A549 treated with CpdA at 1 μM for 4 hours (cell line): ENCODE measurements around the gene DEPDC5. TPM values are rescaled to one million over a fixed set of nuclear protein-coding genes. Genes with fewer than 3 reads are reported as not detected.

Source experiments
- total RNA-seq: library from RNA; stranded (reverse); fragments of 200-300 nt; extraction: Qiagen RNA extraction; gene quantifications from 5 replicates; pipeline ENCODE4 v1.2.3, GENCODE V29; 2022; ENCODE audit warnings: low read depth

Gene DEPDC5
- 3.8 to 5.8 TPM (median 4.9 TPM) in 5 replicates for total RNA-seq

GRCh38 chr22:31753634-31754501, at the start of gene DEPDC5:
TSS of gene DEPDC5 (plus strand) at chr22:31754019. CDS start at chr22:31754922, 903 bp downstream.

GRCh38 chr22:31749636-31750364, 4.0 kb upstream of the DEPDC5 start, which contains the start of gene PRR14L:
TSS of gene PRR14L (minus strand) at chr22:31750132. CDS start at chr22:31738860, 11,272 bp downstream.

GRCh38 chr22:31943978-31944699, 190.3 kb downstream of the DEPDC5 start, which contains the start of gene YWHAH:
TSS of gene YWHAH (plus strand) at chr22:31944535. CDS start at chr22:31944734, 199 bp downstream.

Other genes starting within 250 kb of the DEPDC5 start
- gene PISD, start 91.8 kb upstream of the DEPDC5 start, total RNA-seq, result 24.9 to 31.1 TPM (median 28.4 TPM) in 5 replicates
- gene PRR14L, start 3.9 kb upstream of the DEPDC5 start, total RNA-seq, result 6.1 to 8.5 TPM (median 6.6 TPM) in 5 replicates
- gene YWHAH, start 190.5 kb downstream of the DEPDC5 start, total RNA-seq, result 124 to 141 TPM (median 131 TPM) in 5 replicates